Measurements from ENCODE around the gene SYNC.
A peak's percentile ranks its signal among the peaks of the same experiment; 100 is the strongest.
"Not testable (repeated sequence)": the region's sequence is repeated elsewhere in the genome, so short reads cannot be mapped to it uniquely, and the experiment has no call there.

The SYNC gene

DNA sequence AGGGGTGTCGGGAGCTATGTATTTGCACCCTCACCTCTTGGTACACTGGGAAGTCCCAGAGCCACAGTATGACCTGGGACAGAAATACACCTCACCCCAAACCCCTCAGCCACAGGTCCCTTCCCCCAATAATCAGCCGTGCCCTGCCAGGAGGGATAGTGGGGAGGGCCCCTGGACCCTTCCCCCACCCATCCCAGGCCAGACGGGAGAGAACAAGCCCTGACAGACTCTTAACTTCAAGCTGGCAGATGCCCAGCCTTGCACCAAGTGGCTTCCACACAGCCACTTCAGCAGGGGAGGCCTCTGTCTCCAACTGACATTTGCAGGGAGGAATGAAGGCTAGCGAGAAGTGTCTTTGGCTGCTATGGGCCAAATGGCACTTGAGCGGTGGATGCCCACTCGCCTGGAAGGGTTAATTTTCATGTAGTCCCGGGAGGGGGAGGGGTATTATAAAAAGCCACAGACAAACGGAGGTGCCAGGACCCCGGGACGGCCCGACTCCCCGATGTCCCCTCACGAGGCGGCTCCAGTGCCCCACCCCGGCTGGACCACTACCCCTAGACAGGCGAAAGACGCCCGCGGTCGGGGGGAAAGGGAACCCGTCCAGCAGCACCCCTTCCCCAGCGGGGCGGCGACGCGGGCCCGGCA is 495 bp downstream of the SYNC start:
- H3K4me3 ChIP-seq (ENCODE audit: low read length) = peak overlapping the region; percentile 92
- DNase-seq (ENCODE audit: low read depth) = peak; percentile 46

DNA sequence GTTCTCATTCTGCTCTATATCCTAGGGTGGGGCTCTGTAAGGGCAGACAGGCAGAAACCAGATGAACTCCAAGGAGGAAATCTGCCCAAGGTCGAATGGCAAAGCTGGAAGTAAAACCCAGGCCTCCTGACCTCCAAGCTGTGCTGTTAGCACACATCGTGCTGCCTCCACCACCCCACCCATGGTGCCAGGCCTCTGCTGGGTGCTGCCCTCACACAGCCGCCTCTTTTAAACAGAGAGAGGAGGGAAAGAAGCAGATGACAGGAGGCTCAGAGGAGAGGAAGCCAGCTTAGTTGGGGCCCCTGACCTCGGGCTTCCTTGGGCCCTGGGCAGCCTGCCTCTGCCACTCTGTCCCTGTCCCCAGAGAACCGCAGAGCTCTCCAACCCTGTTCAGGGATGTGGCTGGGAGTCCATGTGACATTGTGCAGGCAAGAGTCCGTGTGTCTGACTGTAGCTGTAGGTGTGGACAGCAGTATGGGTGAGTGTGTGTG is 1.1 kb downstream of the SYNC start:
- TF ChIP-seq, protein P1, sequence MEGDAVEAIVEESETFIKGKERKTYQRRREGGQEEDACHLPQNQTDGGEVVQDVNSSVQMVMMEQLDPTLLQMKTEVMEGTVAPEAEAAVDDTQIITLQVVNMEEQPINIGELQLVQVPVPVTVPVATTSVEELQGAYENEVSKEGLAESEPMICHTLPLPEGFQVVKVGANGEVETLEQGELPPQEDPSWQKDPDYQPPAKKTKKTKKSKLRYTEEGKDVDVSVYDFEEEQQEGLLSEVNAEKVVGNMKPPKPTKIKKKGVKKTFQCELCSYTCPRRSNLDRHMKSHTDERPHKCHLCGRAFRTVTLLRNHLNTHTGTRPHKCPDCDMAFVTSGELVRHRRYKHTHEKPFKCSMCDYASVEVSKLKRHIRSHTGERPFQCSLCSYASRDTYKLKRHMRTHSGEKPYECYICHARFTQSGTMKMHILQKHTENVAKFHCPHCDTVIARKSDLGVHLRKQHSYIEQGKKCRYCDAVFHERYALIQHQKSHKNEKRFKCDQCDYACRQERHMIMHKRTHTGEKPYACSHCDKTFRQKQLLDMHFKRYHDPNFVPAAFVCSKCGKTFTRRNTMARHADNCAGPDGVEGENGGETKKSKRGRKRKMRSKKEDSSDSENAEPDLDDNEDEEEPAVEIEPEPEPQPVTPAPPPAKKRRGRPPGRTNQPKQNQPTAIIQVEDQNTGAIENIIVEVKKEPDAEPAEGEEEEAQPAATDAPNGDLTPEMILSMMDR (conservative IDR thresholded peaks at IDR 0.05; ENCODE audit: low read length) = no peak
- DNase-seq (ENCODE audit: low read depth) = peak; percentile 25
- peak overlapping the region; percentile 92 for H3K4me3 ChIP-seq (ENCODE audit: low read length)

More for the DNA sequence above, 495 bp downstream of the SYNC start:
- TF ChIP-seq, protein P1 (conservative IDR thresholded peaks at IDR 0.05; ENCODE audit: low read length) = no peak

DNA sequence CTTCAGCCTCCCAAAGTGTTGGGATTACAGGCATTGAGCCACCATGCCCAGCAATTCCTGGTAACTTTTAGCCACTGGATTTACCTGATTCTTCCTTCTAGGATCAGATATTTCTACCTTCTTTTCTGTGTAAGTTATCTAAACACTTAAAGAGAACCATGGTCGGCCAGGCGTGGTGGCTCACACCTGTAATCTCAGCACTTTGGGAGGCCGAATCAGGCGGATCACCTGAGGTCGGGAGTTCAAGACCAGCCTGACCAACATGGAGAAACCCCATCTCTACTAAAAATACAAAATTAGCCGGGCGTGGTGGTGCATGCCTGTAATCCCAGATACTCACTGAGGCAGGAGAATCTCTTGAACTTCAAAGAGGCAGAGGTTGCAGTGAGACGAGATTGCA is 5.6 kb downstream of the SYNC start:
- DNase-seq (ENCODE audit: low read depth); H3K4me3 ChIP-seq (ENCODE audit: low read length): not testable (repeated sequence)

DNA sequence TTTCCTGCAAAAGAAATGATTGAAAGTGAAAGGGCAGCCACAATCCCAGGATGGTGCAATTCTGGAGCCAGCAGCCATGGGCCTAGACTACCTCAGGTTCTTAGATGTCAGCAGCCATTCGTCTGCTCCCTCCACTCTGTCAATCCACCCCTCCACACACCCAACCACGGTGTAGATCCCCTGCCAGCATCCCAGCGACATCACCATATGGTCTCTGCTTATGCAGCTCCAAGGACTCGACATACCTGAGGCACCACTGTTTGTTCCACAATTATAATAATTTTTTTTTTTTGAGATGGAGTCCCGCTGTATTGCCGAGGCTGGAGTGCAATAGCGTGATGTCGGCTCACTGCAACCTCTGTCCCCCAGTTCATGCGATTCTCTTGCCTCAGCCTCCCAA is 6.5 kb downstream of the SYNC start:
- TF ChIP-seq, protein P1 (conservative IDR thresholded peaks at IDR 0.05; ENCODE audit: low read length) = no peak
- H3K4me3 ChIP-seq (ENCODE audit: low read length) = no peak overlapping the region
- no peak for DNase-seq (ENCODE audit: low read depth)

DNA sequence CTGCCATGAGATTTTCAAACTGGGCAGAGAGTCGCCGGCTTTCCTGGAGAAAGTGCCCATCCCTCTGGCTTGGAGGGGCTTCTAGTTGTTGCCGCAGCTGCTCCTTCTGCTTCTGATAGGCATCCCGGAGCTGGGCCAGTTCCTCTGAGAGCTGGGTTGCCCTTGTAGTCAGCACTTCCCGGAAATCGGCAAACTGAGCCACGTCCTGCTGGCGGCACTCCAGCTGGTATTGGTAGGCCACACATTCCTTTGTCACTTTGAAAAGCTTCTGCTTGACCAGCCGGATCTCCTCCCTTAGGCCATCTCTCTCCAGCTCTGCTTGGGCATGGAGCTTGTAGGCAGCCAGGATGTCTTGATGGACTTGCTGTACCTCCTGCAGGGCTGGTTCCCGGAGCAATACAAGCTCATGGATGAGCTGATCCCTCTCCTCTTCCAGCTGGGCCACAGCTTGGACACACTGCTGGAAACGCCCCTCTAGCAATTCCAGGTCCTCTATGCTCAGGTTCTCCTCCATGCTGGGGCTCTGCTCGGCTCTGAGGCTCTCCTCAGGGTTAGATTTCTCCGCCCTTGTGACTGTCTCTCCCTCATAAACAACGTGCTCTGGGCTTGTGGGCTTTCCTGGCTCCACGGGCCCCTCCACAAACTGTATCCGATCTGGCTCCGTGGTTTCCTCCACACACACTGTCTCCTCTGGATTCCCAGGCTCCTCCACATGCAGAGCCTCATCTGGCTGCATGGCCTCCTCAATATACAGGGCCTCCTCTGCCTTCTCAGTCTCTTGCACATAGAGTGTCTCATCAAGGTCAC is 7.3 kb downstream of the SYNC start:
- H3K4me3 ChIP-seq (ENCODE audit: low read length) = no peak overlapping the region
- peak; percentile 92 for DNase-seq (ENCODE audit: low read depth)
- TF ChIP-seq, protein P1 (conservative IDR thresholded peaks at IDR 0.05; ENCODE audit: low read length) = no peak

DNA sequence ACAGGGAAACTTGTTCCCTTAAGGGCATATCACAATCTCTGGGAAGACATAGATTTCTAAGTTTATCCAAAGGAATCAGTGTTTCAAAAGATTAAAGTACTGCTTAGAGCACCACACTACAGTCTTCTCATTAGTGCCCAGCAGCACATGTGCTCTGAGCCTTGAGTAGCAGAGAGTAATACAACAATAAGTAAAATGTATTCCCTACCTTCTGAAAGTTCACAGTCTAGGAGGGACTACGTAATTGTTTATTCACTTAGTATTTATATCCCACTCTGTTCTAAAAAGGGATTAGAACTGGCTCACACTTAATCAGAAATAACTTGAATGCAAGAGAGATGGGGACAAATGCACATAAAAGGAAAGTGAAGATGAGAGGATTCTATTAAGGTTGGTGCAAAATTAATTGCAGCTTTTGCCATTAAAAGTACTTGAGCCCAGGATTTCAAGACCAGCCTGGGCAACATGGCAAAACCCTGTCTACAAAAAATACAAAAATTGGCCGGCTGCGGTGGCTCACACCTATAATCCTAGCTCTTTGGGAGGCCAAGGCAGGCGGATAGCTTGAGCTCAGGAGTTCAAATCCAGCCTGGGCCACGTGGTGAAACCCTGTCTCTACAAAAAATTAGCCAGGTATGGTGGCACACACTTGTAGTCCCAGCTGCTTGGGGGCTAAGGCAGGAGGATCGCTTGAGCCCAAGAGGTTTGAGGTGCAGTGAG is 9.0 kb downstream of the SYNC start:
- TF ChIP-seq, protein P1 (conservative IDR thresholded peaks at IDR 0.05; ENCODE audit: low read length) = no peak
- no peak overlapping the region for H3K4me3 ChIP-seq (ENCODE audit: low read length)

DNA sequence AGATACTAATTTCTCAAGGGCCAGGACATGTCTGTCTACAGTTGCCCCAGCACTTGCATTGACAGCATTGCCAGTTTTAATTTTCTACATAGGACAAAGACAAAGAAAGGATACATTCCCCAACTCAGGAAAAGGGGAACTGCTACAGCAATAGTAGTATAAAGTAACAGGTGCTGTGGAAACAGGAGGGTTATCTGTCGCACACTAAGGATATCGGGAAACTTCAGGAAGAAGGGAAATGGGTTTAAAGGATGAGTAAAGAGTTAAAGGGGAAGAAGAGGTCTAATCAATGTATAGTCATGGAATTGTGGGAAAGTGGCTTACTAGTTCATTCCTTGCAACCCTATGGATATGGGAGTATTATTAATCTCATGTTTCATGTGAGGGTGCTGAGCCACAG is 16.2 kb downstream of the SYNC start:
- H3K4me3 ChIP-seq (ENCODE audit: low read length) = no peak overlapping the region
- DNase-seq (ENCODE audit: low read depth) = no peak
- TF ChIP-seq, protein P1 (conservative IDR thresholded peaks at IDR 0.05; ENCODE audit: low read length) = no peak

More for the DNA sequence above, 9.0 kb downstream of the SYNC start:
- DNase-seq (ENCODE audit: low read depth) = no peak
